ENCODE results near the gene UNK. TPM values are rescaled to one million over a fixed set of nuclear protein-coding genes. Genes with fewer than 3 reads are reported as not detected.
"Not testable (repeated sequence)": the region's sequence is repeated elsewhere in the genome, so short reads cannot be mapped to it uniquely, and the experiment has no call there.

UNK gene
- polyA plus RNA-seq, 1 donor, result 21.9 TPM

- no peak for DNase-seq (ENCODE audit: low read depth)
Observed at GRCh38 chr17:75754378-75755204, 30.0 kb upstream of the UNK start.

- DNase-seq (ENCODE audit: low read depth), result no peak
Observed at GRCh38 chr17:75755205-75755901, 29.3 kb upstream of the UNK start.

- DNase-seq (ENCODE audit: low read depth), result no peak
Observed at GRCh38 chr17:75755990-75756389, 28.6 kb upstream of the UNK start.

- DNase-seq (ENCODE audit: low read depth), result no peak
Observed at GRCh38 chr17:75756451-75757085, 28.0 kb upstream of the UNK start.

GRCh38 chr17:75757086-75757681, 27.4 kb upstream of the UNK start:
- DNase-seq (ENCODE audit: low read depth), result no peak

- DNase-seq (ENCODE audit: low read depth), result no peak
Observed at GRCh38 chr17:75758131-75758905, 26.3 kb upstream of the UNK start.

GRCh38 chr17:75759457-75759856, 25.1 kb upstream of the UNK start:
- DNase-seq (ENCODE audit: low read depth), result no peak

GRCh38 chr17:75759978-75760640, 24.5 kb upstream of the UNK start:
- DNase-seq (ENCODE audit: low read depth), result not testable (repeated sequence)

GRCh38 chr17:75762513-75763268, 21.9 kb upstream of the UNK start:
- no peak for DNase-seq (ENCODE audit: low read depth)

GRCh38 chr17:75763269-75763607, 21.4 kb upstream of the UNK start:
- DNase-seq (ENCODE audit: low read depth), result no peak

- no peak for DNase-seq (ENCODE audit: low read depth)
Observed at GRCh38 chr17:75763613-75764416, 20.8 kb upstream of the UNK start.

- no peak for DNase-seq (ENCODE audit: low read depth)
Observed at GRCh38 chr17:75764417-75764710, 20.2 kb upstream of the UNK start.

- no peak for DNase-seq (ENCODE audit: low read depth)
Observed at GRCh38 chr17:75764711-75765421, 19.7 kb upstream of the UNK start, which contains the start of gene GALK1. Gene GALK1, minus strand, starts transcription at chr17:75765192. Its CDS starts 56 bp downstream, at chr17:75765136.

- DNase-seq (ENCODE audit: low read depth), result no peak
Observed at GRCh38 chr17:75765981-75766380, 18.6 kb upstream of the UNK start.

- DNase-seq (ENCODE audit: low read depth), result no peak
Observed at GRCh38 chr17:75767881-75768280, 16.7 kb upstream of the UNK start.

GRCh38 chr17:75769536-75769935, 15.1 kb upstream of the UNK start:
- DNase-seq (ENCODE audit: low read depth), result no peak

GRCh38 chr17:75771334-75772281, 13.0 kb upstream of the UNK start:
- DNase-seq (ENCODE audit: low read depth), result no peak
